NCI-H524 (cell line): ENCODE measurements around the gene PKP4.

Experiments
- DNase-seq, 2 experiments: peaks; one replicate each; lab custom pipeline; 2025; lab: John Stamatoyannopoulos, UW

The PKP4 gene

DNA sequence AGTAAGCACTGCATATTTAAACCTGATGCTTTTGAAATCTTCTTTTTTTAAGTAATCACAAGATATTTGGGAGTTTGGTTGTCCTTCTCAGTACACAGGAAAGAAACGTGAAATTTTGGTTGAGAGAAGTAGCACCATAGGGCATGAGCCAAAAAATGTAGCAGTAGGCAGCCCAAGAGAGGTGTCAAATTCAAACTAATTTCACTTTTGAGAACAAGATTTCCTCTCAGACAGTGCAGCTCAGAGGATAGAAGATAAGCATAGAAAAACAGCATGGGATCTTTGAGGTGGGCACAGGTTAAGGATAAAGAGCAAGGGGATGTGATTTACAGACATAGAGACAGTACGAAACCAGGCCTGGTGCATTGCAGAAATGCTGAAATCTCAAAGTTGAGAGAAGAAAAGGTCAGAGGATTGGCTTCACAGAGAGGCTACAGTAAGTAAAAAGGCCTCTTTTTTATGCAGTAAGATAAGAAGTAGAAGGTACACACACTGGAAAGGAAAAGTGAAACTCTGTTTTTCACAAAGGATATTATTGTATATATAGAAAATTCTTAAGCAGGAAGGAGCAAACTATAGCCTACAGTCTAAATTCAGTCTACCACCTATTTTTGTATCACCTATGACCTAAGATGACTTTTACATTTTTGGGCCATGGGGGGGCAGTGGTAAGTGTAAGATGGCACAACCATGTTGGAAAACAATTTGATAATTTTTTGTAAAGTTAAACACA lies 89.8 kb downstream of the PKP4 start:
- no peak for DNase-seq

DNA sequence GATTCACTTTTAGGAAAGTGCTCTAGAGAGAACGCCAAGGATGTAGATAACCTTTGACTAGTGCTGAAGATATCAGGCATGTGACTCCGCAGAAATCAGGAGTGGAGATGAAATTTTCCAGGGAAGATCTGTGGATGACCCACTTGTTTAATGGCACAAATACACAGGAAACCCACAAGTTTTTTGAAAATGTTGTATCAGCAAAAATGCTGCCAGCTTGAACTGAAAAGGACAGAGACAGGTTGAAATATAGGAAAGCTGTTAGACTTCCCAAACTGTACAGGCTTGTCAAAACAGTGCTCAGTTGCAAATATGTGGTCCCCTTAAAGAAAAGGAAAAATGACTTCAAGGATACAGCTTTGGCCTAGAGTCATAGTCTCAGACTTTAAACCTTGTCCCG lies 96.5 kb downstream of the PKP4 start:
- no peak for DNase-seq

DNA sequence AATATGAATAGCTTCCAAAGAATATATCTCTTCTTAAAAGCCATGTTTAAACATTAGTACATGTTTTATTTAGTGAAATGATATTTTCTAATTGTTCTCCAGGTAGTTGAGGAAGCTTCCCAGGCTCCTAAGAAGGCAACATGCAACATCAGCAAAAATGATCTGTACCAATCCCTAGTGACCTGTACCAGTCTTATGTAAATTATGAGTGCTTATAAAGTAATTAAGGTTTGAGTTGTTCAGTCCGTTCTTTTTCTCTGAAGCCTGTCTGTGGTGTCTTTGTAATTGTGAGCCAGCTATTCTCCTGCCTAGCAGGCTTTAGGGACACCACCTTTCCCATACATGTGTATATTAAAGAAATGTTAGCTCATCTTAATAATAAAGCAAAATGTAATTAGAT lies 98.2 kb downstream of the PKP4 start:
- DNase-seq = no peak

DNA sequence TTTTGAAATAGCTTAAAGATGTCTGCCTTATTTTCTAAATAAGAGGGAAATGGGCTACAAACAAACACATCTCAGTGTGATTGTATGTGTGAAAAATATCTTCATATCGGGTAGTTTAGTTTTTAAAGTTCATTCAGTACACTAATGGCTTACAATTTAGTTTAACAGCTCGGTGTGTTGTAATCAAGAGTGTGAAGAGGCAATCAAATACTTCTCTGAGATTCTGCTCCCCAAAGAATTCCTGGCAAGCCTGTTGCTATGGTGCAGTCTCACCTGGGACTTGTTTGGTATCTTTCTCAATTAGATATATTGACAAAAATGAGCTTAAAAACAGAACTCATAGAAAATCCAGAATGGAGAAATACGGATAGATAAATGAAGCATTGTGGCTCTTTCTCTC lies 99.4 kb downstream of the PKP4 start:
- no peak for DNase-seq

DNA sequence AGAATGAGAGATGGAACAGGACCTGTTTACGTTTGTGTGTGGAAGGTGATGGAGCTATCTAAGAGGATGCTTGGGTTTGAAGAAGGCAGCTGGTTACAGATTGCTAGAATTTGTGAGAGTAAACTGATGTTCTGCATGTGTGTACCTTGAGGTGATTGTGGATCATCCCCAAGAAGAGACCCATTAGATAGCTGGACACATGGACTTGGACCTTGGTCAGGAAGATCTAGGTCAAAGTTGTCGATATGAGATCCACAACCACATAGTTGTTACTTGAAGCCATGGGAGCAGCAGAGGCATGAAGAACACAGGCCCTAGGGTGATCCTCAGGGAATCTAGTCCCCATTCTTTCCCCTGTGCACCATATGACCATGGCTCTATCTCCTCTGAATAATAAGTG lies 101.0 kb downstream of the PKP4 start:
- no peak for DNase-seq

DNA sequence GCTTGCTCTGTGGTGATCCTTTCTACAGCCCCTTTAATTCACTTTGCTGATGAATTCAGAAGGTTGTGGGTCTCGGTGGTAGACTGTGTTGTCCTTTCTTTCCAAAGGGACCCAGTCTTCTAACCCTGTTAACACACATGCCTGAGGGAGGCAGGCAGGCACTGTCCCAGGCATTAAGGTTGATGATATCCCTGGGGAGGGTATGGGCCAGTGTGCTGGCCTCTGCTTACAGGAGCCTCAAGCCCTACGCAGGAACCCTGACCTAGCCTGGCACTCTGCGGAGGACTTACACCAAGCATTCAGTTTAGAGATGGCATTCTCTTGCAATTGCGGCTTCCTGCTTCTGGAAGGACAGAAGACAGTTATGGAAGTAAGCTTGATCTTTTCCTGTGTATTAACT lies 102.5 kb downstream of the PKP4 start:
- no peak for DNase-seq

DNA sequence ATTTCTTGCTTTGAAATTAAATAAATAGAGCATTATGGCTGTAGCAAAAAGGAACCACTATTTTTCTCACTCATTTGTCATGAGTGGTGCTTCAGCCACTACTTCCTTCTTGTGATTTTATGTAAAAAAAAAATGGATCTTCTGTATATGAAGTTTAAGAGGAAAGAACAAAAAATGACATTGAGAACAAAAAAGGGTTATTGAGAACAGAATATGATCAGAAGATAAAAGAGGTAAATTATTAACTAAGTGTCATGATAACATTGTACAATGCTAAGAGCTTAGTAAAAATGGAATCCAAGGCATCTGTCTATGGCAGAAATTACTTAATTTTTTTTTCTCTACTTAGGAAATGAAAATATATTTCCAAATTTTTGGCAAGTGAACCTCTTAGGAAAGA lies 103.5 kb downstream of the PKP4 start:
- no peak for DNase-seq

DNA sequence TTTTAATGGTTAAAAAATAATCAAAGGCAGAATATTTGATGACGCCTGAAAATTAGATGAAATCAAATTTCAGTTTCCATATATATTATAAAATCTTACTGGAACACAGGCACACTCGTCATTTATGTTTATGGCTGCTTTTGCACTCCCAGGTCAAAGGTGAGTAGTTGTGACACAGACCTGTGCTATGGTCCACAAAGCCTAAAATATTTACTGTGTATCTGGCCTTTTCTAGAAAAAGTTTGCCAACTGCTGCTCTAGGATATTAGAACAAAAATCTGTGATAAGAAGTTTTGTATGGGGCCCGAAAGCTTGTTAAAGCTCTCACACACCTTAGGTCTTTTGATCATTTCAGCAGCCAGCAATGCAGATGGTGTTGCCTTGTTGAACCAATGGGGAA lies 104.3 kb downstream of the PKP4 start:
- peak in 1 of 2 experiments; percentile 21 for DNase-seq

DNA sequence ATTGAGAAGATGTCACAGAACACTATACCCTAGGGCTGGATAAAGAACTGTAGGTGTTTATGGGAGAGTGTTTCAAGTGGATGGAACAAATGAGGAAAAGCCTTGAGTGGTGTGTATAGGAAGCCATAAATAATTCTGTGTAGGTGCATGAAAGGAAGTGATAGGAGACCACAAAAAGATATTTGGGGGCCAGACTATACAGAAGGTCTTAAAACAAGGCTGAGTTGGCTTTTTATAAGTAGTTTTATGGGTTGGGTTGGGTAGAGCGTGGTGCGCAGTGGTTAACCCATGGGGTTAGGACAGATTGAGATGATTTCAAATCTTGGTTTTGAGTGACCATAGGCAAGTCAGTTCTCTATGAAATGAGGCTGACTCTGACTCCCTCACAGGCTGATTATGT lies 110.5 kb downstream of the PKP4 start:
- DNase-seq = no peak

DNA sequence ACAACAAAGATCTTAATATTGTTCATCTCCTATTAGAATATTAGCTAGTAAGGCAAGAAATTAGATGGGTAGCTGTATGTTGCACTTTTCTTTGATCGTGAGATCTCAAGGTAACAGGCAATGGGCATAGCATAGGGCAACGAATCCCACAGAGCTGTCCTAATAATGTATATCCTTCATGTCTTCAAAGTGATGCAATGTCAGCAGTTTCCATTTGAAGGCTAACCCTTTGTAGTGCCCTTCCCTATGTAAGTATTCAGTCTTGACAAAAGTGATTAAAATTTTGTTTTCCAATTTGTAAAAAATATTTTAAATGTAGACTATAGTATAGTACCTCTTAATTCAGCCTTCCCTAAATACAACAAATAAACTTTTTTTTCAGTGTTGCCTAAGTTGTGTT lies 112.5 kb downstream of the PKP4 start:
- no peak for DNase-seq

DNA sequence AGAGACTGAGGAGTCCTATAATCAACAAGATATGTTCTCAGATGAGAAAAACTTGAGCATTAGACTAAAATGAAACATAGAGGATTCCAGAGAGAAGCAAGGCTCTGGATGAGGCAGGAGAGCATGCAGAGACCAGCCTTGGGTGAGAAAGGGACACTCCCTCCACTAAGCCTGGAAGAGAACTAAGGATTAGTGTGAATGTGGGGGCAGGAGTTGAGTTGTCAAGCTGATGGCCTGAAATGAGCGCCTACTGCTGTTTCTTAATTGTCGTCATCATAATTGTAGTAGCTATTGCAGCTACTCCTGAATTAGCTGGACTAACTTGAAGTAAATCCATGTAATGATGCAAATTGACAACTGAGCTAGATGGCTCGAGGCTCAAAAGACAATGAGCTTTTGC lies 114.1 kb downstream of the PKP4 start:
- no peak for DNase-seq

DNA sequence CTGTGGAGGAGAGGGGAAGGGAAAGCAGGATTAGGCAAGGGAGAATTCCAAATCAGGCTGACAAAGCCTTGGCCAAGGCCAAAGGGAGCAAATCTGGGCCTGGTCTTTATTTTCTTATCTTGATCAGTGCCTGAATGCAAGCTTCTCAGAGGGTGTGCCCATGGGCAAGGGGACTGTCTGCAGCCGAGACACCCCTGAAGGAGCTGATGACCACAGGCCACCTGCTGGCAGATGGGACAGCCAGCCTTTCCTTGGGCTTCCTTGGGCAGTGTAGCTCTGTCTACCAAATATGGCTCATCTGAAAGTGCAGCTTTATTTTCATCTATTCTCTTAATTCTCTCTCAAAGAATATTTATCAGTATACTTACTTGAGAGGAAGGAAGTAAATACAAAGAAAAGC lies 117.0 kb downstream of the PKP4 start:
- DNase-seq = no peak

DNA sequence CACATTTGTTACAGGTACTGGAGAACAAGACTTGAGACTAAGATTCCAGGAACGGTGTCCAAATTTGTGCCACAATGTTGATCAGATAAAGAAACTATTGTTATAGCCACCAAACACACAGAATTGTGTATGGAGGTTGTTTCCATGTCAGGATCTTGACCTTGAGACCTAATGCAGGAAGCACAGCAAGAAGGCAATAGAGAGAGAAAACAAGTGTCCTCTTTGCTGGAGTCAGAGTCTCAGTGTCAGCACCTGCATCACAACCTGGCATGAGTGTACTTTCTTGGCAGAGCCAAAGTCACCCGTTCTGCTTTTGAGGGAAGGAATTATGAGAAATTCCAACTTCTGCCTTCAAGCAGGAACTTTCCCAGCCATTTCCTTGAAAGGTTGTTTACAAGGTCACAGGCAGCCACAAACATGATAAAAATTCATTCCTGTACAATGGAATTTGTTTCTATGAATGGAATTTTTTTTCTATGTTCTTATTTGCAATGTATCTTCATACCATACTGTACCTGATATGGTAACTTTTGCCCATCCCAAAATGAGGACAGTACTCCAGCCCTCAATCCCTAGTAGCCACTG lies 118.4 kb downstream of the PKP4 start:
- no peak for DNase-seq

DNA sequence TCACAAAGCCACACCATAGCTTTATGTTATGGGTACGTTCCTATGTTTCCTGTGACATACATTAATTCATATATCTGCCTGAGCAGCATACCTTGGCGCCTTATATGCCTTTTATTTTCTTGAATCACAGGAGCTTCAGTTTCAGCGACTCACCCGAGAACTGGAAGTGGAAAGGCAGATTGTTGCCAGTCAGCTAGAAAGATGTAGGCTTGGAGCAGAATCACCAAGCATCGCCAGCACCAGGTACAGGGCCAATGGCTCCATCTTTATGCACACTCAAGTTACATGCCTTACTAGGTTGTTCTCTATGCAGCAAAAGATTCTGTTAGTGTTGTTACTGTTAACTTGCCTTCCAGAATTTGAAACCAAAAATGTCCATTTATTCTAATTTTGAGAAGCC lies 120.4 kb downstream of the PKP4 start:
- no peak for DNase-seq

DNA sequence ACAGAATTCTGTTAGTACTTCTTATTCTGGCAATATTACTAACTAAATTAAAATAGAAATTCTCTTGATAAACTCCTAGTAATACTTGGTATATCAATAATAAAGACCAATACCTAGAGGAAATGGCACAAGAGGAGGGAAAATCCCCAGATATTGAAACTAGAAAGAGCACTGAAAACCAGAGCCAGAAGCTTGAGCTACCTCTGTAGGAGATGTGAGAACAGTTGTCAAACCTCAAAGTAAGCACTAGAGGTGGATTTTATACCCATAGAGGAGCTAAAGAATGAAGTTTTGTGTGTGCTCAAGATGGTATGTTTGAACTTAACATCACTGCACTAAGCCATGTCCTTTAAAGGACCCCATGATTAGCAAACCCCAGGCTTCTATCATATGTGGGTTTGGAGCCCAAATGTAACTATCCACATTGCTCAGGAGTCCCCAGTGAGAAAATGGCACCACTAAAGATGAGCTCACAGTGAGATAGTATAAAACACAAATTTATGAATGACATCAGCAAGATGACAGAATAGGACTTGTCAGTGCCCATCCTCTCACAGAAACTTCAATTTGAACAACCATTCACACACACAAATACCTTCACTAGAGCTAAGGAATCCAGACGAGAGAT lies 122.1 kb downstream of the PKP4 start:
- DNase-seq = no peak

DNA sequence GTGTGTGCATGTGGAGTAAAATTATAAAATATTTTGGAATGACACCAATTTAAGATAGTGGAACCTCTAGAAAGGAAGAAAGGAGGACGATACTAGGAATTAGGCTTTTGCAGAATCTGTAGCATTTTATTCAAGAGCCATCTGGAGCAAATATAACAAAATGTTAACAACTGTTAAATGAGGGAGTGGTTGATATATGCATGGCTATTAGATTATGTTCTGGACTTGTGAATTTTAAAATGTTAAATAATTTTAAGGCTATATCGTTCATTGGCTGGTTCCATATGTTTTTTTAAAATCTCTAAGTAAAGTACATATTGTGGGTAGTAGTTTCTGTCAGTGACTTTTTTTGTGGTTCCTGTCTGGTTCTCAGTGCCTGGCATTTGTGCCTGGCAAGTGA lies 123.2 kb downstream of the PKP4 start:
- no peak for DNase-seq

DNA sequence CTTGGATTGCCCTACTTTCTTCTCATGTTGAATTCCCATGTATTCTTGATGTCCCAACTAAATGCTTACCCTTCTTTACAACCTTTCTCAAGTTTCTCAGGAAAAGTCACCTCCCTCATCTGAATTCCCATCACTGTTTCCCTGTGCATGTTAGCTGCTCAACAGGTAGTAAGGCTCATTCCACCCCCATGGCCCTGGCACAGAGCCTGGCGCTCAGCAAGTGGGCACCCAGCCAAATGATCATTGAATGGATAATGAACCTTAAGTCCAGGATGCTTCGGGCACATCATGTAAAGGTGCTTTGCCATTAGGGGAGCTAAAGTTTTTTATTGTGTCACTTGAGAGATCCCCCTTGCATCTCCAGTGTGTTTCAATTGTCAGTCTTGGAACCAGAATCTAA lies 124.0 kb downstream of the PKP4 start:
- DNase-seq = peak in 1 of 2 experiments; percentile 9

DNA sequence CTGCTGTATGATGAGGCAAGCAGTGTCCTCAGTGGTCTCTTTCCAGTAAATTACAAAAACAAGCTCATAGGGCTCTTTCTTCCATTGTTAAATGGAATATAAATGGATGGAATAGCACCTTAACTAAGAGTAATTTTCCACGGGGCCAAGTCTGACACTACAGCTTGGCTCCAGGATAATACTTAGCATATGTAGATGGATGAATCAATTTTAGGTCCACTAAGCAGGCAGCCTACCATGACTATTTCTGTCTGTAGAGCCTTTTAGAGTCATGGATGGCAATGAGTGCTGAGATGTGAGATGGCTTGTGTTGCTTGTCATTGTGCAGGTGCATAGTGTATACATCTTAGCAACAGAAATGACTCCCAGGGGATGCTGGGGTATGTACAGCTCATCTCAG lies 125.9 kb downstream of the PKP4 start:
- DNase-seq = no peak

DNA sequence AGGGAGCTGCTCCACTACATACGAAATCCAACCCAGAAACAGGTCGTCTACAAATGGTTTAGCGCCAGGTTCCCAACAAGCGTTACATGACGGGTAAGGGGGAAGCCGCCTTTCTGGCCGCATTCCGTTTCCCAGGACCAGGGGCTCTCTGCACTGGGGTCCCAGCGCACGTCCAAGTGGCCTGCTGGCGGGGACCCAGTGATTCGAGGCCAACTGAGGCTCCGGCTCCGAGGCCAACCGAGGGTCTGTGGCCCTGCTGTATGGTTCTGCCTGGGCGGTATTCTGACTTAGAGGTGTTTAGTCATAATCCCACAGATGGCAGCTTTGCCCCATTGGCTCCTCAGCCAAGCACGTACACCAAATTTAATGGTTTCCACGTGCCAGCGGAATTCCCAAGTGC lies 127.2 kb downstream of the PKP4 start:
- no peak for DNase-seq

DNA sequence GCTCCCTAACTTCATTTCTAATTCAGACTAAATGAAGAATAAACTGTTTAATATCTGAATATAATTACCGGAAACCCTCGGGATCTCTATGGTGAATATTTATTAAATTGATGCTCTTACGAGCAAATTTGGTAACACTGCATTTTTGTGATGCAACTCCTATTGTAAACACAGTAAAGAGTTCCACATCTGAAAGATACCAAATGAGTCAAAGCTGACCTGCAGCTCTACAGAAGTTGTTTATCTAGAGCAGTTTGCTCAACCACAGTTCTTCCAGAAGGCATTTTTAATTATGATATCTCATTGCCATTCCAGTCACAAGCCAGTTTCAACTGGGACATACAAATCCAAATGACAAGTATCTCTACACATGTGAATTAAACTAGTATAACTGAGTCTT lies 129.7 kb downstream of the PKP4 start:
- DNase-seq = no peak

DNA sequence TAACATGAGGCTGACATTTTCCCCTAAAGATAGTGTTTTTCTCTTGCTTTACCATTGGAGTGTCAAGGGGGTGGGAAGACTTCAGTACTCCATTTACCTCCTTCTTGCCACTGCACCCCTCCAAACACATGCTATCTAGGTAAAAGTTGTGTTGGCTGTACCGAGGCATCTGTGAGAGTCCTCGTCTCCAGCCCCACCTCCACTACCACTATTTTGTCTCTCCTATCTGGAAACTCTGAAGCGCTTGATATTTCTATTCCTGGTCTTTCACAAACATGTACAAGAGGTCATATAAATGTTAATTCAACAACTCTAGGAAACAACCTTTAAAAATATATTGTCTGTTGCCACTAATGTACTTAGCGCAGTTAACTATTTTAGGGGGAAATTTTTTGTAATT lies 132.6 kb downstream of the PKP4 start:
- DNase-seq = no peak

DNA sequence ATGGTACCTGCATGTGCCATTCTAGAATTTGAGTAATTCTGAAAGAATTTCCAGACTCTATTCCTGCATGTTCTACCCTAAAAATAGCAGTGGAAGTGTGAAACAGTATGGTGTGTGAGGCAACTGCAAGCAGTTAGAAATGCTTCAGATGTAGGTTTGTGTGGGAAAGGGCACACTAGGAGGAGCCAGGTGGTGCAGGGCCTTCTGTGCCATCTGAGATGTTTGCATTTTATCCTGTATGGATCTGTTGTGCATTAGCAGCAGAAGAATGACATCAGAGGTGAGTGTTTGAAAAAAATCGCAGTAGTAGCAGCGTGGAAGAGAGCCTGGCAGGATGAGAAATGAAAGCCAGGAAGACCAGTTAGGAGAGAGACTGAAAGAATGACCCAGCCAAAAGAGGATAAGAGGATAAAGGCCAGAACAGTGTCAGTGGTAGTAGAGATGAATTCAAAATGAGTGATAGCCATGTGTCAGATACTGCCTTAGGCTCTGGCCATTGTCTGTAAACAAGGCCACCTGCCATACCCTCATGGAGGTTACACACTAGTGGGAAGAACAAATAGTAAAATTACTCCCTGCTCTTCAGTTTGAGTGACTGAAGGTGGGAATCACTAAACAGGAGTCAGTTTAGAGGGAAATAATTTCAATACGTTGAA lies 142.2 kb downstream of the PKP4 start:
- DNase-seq = peak in 1 of 2 experiments; percentile 4

DNA sequence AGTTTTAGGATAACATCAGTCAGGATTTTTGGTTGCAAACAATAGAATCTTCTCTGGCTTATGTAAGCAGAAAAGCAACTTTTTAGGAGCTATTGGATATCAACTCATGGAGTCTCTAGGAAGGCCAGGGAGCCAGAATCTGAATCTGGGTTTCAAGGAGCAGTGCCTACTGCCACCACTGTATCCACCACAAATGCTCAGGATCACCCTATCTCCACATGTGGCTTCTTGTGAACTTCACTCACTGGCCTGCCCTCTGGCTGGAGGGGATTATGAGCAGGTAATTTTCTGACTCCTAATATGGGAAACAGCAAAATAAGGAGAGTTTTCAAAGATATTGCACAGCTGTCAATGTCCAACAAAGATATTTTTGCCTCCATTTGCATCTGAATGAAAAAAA lies 142.9 kb downstream of the PKP4 start:
- no peak for DNase-seq
